Neural cell (in vitro differentiated cells): ENCODE measurements around the gene TIAM1. TPM values are rescaled to one million over a fixed set of nuclear protein-coding genes. Genes with fewer than 3 reads are reported as not detected.

ENCODE experiments used
- H2AFZ ChIP-seq: fragments of 200-600, 300-800 bp; sonication (generic), shearing (Covaris generic); 2 replicates; pipeline ENCODE4 v1.6.0; 2014; ENCODE audit warnings: low read depth, mild to moderate bottlenecking, antibody characterized with exemption, low read length, moderate library complexity
- H3F3A ChIP-seq: fragments of 200-600 bp; shearing (Covaris generic); 2 replicates; pipeline ENCODE4 v1.6.1; 2016; ENCODE audit warnings: mild to moderate bottlenecking, moderate library complexity, mixed read lengths, antibody characterized with exemption, low read length; ENCODE audit not compliant: insufficient read depth, poor library complexity, severe bottlenecking
- H3K27ac ChIP-seq: fragments of 200-600, 300-800 bp; sonication (generic), shearing (Covaris generic); 2 replicates; pipeline ENCODE4 v1.5.1; 2014; ENCODE audit warnings: mild to moderate bottlenecking, low read length, moderate library complexity
- H3K27me3 ChIP-seq: fragments of 300-800, 200-600 bp; sonication (generic), shearing (Covaris generic); 2 replicates; pipeline ENCODE4 v1.6.0; 2014; ENCODE audit warnings: mild to moderate bottlenecking, low read depth, low read length, moderate library complexity; ENCODE audit not compliant: insufficient read depth
- H3K36me3 ChIP-seq: fragments of 300-800, 200-600 bp; sonication (generic), shearing (Covaris generic); 2 replicates; pipeline ENCODE4 v1.5.1; 2014; ENCODE audit warnings: mild to moderate bottlenecking, antibody characterized with exemption, low read length, moderate library complexity; ENCODE audit not compliant: insufficient read depth
- H3K4me2 ChIP-seq: fragments of 300-800, 200-600 bp; sonication (generic), shearing (Covaris generic); 2 replicates; pipeline ENCODE4 v1.6.0; 2014; ENCODE audit warnings: mild to moderate bottlenecking, low read length
- H3K4me3 ChIP-seq: fragments of 300-800, 200-600 bp; sonication (generic), shearing (Covaris generic); 2 replicates; pipeline ENCODE4 v1.5.1; 2014; ENCODE audit warnings: mild to moderate bottlenecking, low read length, moderate library complexity
- H3K79me2 ChIP-seq: fragments of 200-600 bp; shearing (Covaris generic); replicated peaks from 2 replicates; pipeline ENCODE4 v1.6.0; 2014; ENCODE audit warnings: mild to moderate bottlenecking, low read length, moderate library complexity; ENCODE audit not compliant: insufficient read depth
- H3K9ac ChIP-seq: fragments of 300-800, 200-600 bp; sonication (generic), shearing (Covaris generic); 2 replicates; pipeline ENCODE4 v1.6.1; 2016; ENCODE audit warnings: mild to moderate bottlenecking, low read length, mixed read lengths
- H3K9me2 ChIP-seq: fragments of 200-600 bp; shearing (Covaris generic); 2 replicates; pipeline ENCODE4 v1.6.1; 2016; ENCODE audit warnings: mild to moderate bottlenecking, low read length, mixed read lengths; ENCODE audit not compliant: insufficient read depth
- H3K9me3 ChIP-seq: fragments of 200-600, 300-800 bp; sonication (generic), shearing (Covaris generic); 2 replicates; pipeline ENCODE4 v1.6.1; 2016; ENCODE audit warnings: mild to moderate bottlenecking, mixed run types, low read length, moderate library complexity, mixed read lengths
- H4K20me1 ChIP-seq: fragments of 200-600 bp; shearing (Covaris generic); 2 replicates; pipeline ENCODE4 v1.6.1; 2016; ENCODE audit warnings: mild to moderate bottlenecking, mixed run types; ENCODE audit not compliant: insufficient read depth
- EP300 ChIP-seq: fragments of 450-650 bp; conservative IDR thresholded peaks from 2 replicates; pipeline ENCODE4 v1.6.1; 2014; ENCODE audit warnings: antibody characterized with exemption, mild to moderate bottlenecking, moderate library complexity; ENCODE audit not compliant: poor library complexity, severe bottlenecking
- EZH2 ChIP-seq: fragments of 200-600, 300-800 bp; shearing (Covaris generic), sonication (generic); IDR thresholded peaks from 2 replicates; pipeline ENCODE4 v1.6.1; 2014; ENCODE audit warnings: antibody characterized with exemption, low read length, borderline replicate concordance, mild to moderate bottlenecking; ENCODE audit not compliant: insufficient read depth, poor library complexity, severe bottlenecking
- MXI1 ChIP-seq: fragments of 450-650 bp; conservative IDR thresholded peaks from 2 replicates; pipeline ENCODE4 v1.6.1; 2014; ENCODE audit warnings: antibody characterized with exemption, mild to moderate bottlenecking; ENCODE audit not compliant: poor library complexity, severe bottlenecking
- POLR2AphosphoS5 ChIP-seq: IDR thresholded peaks from 2 replicates; pipeline ENCODE4 v1.6.1; 2012
- RAD21 ChIP-seq: fragments of 450-650 bp; conservative IDR thresholded peaks from 2 replicates; pipeline ENCODE4 v1.6.1; 2014; ENCODE audit warnings: antibody characterized with exemption, mild to moderate bottlenecking, moderate library complexity
- REST ChIP-seq: IDR thresholded peaks from 2 replicates; pipeline ENCODE4 v1.6.1; 2012; ENCODE audit warnings: borderline replicate concordance
- SMC3 ChIP-seq: fragments of 450-650 bp; conservative IDR thresholded peaks from 2 replicates; pipeline ENCODE4 v1.6.1; 2014; ENCODE audit warnings: antibody characterized with exemption, mild to moderate bottlenecking, moderate library complexity; ENCODE audit not compliant: poor library complexity
- TAF1 ChIP-seq: IDR thresholded peaks from 2 replicates; pipeline ENCODE4 v1.6.1; 2012; ENCODE audit warnings: low read depth
- polyA plus RNA-seq: library from polyadenylated mRNA; depleted of rRNA; stranded (reverse); fragments of >200 nt; gene quantifications from 2 replicates; pipeline ENCODE4 v1.2.3, GENCODE V29; 2014
- TF ChIP-seq, protein P1 (sequence below): fragments of 450-650 bp; IDR thresholded peaks from 2 replicates; pipeline ENCODE4 v1.5.1; 2014; ENCODE audit warnings: antibody characterized with exemption, mild to moderate bottlenecking, moderate library complexity; ENCODE audit not compliant: poor library complexity, severe bottlenecking

Gene TIAM1
- polyA plus RNA-seq, 1 donor from 2014 or later, result 13.2 TPM

DNA sequence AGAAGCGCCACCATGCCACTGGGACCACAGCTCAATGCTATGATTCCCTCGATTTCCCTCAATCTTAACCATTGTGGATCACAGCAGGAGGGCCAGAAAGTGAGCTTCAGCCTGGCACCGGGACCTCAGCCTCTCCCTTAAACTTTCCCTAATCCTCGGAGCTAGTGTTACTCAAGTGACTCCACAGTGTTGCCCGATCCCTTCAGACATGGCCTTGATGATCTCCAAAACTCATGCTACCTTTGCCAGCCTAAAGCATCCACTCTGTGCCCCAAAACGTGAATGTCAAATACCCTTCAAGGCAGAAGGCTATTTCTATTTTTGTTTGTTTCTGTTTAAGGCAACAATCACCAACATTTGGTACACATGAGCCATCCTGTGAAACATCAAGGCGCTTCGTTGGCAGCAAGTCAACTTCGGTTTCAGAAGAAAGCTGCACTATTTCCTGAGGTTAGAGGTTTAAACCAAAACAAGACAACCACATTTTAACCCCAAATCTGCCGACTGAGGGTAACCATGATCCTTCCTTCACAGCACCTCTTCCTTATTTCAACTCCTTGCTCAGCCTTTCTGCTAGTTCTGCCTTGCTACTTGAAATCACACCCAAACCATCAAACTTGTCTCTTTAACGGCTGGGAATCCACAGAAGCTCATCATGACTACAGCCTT is 211.4 kb downstream of the TIAM1 start:
- Histone ChIP-seq H3K27ac (no peak overlapping the region), H3K27me3 (no peaks in the 10 kb centered on the region), H3K4me3 (no peak overlapping the region), H3F3A (no peaks in the 10 kb centered on the region), H4K20me1 (no peaks in the 10 kb centered on the region), H2AFZ (no peak overlapping the region), H3K9me3 (no peaks in the 10 kb centered on the region), H3K79me2 (no peaks in the 10 kb centered on the region), H3K4me2 (no peak overlapping the region), H3K9me2 (no peaks in the 10 kb centered on the region), H3K9ac (no peak overlapping the region), H3K36me3 (no peaks in the 10 kb centered on the region)
- TF ChIP-seq MXI1 (no peak), SMC3 (no peak), RAD21 (no peak), EP300 (no peak), TAF1 (no peak), EZH2 (no peak), POLR2AphosphoS5 (no peak), REST (no peak)
- TF ChIP-seq, protein P1, sequence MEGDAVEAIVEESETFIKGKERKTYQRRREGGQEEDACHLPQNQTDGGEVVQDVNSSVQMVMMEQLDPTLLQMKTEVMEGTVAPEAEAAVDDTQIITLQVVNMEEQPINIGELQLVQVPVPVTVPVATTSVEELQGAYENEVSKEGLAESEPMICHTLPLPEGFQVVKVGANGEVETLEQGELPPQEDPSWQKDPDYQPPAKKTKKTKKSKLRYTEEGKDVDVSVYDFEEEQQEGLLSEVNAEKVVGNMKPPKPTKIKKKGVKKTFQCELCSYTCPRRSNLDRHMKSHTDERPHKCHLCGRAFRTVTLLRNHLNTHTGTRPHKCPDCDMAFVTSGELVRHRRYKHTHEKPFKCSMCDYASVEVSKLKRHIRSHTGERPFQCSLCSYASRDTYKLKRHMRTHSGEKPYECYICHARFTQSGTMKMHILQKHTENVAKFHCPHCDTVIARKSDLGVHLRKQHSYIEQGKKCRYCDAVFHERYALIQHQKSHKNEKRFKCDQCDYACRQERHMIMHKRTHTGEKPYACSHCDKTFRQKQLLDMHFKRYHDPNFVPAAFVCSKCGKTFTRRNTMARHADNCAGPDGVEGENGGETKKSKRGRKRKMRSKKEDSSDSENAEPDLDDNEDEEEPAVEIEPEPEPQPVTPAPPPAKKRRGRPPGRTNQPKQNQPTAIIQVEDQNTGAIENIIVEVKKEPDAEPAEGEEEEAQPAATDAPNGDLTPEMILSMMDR, result no peak

GRCh38 chr21:31130821-31131220 is 213.2 kb downstream of the TIAM1 start:
- Histone ChIP-seq H3K36me3 (no peaks in the 10 kb centered on the region), H3K9ac (no peak overlapping the region), H3K79me2 (no peaks in the 10 kb centered on the region), H3K27ac (no peak overlapping the region), H3K9me2 (no peaks in the 10 kb centered on the region), H4K20me1 (no peaks in the 10 kb centered on the region), H3K9me3 (no peaks in the 10 kb centered on the region), H3K4me3 (no peak overlapping the region), H3K27me3 (no peaks in the 10 kb centered on the region), H2AFZ (no peak overlapping the region), H3F3A (no peaks in the 10 kb centered on the region), H3K4me2 (no peak overlapping the region)
- TF ChIP-seq MXI1 (no peak), SMC3 (no peak), TAF1 (no peak), RAD21 (no peak), EZH2 (no peak), EP300 (no peak), REST (no peak)
